Glomerular visceral epithelial cell (primary cell): ENCODE data around the gene PRKACG.
"Not testable (repeated sequence)": the region's sequence is repeated elsewhere in the genome, so short reads cannot be mapped to it uniquely, and the experiment has no call there.

Experiments
- DNase-seq: peaks from one replicate; pipeline ENCODE4 v3.0.0-alpha.2; 2016; ENCODE audit errors: extremely low spot score

The PRKACG gene

GRCh38 chr9:69027355-69028097 is 13.6 kb upstream of the PRKACG start:
- DNase-seq: peak; percentile 53

- no peak for DNase-seq
These were observed 9.7 kb upstream of the PRKACG start for GRCh38 chr9:69023650-69024049.

- no peak for DNase-seq
These were observed 6.6 kb upstream of the PRKACG start for GRCh38 chr9:69020301-69021145.

- DNase-seq: no peak
These were observed 5.9 kb upstream of the PRKACG start for GRCh38 chr9:69019808-69020207.

- no peak for DNase-seq
These were observed 4.8 kb upstream of the PRKACG start for GRCh38 chr9:69018737-69019136.

GRCh38 chr9:69016191-69017096 is 2.5 kb upstream of the PRKACG start:
- no peak for DNase-seq

- no peak for DNase-seq
These were observed 558 bp downstream of the PRKACG start for GRCh38 chr9:69013382-69013727.

GRCh38 chr9:69012696-69013381 is 1.1 kb downstream of the PRKACG start:
- DNase-seq: no peak

- DNase-seq: no peak
These were observed 4.2 kb downstream of the PRKACG start for GRCh38 chr9:69009708-69010107.

GRCh38 chr9:69004836-69005235 is 9.1 kb downstream of the PRKACG start:
- no peak for DNase-seq

- DNase-seq: no peak
These were observed 10.9 kb downstream of the PRKACG start for GRCh38 chr9:69003051-69003450.

- DNase-seq: no peak
These were observed 12.0 kb downstream of the PRKACG start for GRCh38 chr9:69001921-69002320.

GRCh38 chr9:68999393-69000105 is 14.4 kb downstream of the PRKACG start:
- peak; percentile 56 for DNase-seq

- DNase-seq: no peak
These were observed 15.1 kb downstream of the PRKACG start for GRCh38 chr9:68998812-68999211.

GRCh38 chr9:68998385-68998784 is 15.5 kb downstream of the PRKACG start:
- DNase-seq: no peak

- DNase-seq: no peak
These were observed 16.2 kb downstream of the PRKACG start for GRCh38 chr9:68997666-68998065.

GRCh38 chr9:68996462-68996861 is 17.5 kb downstream of the PRKACG start:
- no peak for DNase-seq

GRCh38 chr9:68995776-68996175 is 18.1 kb downstream of the PRKACG start:
- no peak for DNase-seq

- DNase-seq: no peak
These were observed 22.5 kb downstream of the PRKACG start for GRCh38 chr9:68991457-68991856.

GRCh38 chr9:68986949-68987348 is 27.0 kb downstream of the PRKACG start:
- DNase-seq: not testable (repeated sequence)
